ENCODE data around the gene C17orf67.

- TF ChIP-seq POLR2A (IDR thresholded peaks at IDR 0.05; ENCODE audit: extremely low read depth, insufficient read length) (no peak), CTCF (IDR thresholded peaks at IDR 0.05; ENCODE audit: low read depth, low read length) (no peak)
These were observed 11.7 kb downstream of the C17orf67 start for GRCh38 chr17:56821847-56822534.

Data from NB4 (cell line).